IPS-15b (cell line): Measurements from ENCODE around the gene NUP210.
"Not testable (repeated sequence)": the region's sequence is repeated elsewhere in the genome, so short reads cannot be mapped to it uniquely, and the experiment has no call there.

Experiments
- H3K27me3 ChIP-seq: one replicate; pipeline ENCODE4 v1.6.1; 2013; ENCODE audit warnings: low read length; ENCODE audit not compliant: control insufficient read depth, insufficient read depth
- H3K36me3 ChIP-seq: one replicate; pipeline ENCODE4 v1.6.1; 2013; ENCODE audit warnings: low read length; ENCODE audit not compliant: control insufficient read depth, insufficient read depth
- H3K4me1 ChIP-seq: one replicate; pipeline ENCODE4 v1.6.1; 2013; ENCODE audit warnings: mild to moderate bottlenecking, low read length; ENCODE audit not compliant: control insufficient read depth, insufficient read depth
- H3K4me3 ChIP-seq: one replicate; pipeline ENCODE4 v1.5.1; 2013; ENCODE audit warnings: low read depth, low read length
- H3K9ac ChIP-seq: one replicate; pipeline ENCODE4 v1.6.1; 2013; ENCODE audit warnings: low read depth, mild to moderate bottlenecking, low read length
- H3K9me3 ChIP-seq: one replicate; pipeline ENCODE4 v1.6.1; 2013; ENCODE audit warnings: mild to moderate bottlenecking, low read length; ENCODE audit not compliant: control insufficient read depth, insufficient read depth

Gene NUP210

DNA sequence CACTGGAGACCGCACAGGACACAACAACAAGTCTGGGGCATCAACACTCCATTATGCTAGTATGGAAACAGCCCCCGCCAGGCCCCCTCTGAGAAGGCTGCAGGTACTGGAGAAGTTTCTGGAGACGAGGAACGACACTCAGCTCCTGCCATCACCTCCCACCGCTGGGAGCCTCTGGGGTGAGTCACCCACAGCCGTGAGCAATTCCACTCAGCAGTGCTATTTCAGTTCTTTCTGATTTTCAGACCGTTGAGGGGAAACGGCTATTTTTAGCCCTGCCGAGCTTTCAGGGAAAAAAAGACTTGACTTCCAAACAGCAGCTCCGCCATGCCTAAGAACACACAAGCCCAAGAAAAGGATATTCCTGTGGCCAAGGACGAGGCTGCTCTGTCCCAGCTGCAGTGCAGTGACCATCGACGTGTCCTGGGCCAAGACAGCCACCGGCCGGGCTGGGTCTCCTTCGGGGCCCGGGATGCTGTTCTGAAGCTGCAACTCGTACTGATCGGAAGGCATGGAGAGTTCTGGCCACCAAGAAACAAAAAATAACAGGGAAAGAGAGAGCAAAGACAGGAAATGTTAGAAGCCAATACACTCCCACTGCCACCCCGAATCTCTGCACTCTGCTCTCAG lies 40.8 kb downstream of the NUP210 start:
- no peaks in the 10 kb centered on the region for H3K9me3 ChIP-seq
- no peak overlapping the region for H3K4me3 ChIP-seq
- no peak overlapping the region for H3K9ac ChIP-seq
- no peaks in the 10 kb centered on the region for H3K27me3 ChIP-seq
- H3K36me3 ChIP-seq, result peaks cover 29% of the 10 kb centered on the region
- H3K4me1 ChIP-seq, result no peaks in the 10 kb centered on the region

DNA sequence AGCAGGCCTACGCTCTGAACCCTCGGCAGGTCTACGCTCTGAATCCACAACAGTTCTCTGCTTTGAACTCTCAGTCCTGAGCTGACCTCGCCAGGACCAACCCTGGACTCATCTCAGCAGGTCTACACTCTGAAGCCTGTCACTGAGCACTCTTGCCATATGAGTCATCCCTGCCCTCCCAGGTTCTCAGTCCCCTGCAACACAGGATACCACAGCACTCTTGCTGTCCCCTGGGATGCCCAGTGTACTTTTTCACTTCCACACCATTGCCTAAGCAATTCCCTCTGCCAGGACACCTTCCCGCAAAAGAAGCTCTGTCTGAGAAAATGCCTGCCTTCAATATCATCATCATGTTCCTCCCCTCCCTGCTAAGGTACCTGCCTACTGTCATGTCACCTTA lies 42.0 kb downstream of the NUP210 start:
- no peak overlapping the region for H3K4me3 ChIP-seq
- H3K9me3 ChIP-seq, result no peaks in the 10 kb centered on the region
- H3K36me3 ChIP-seq, result peaks cover 39% of the 10 kb centered on the region
- H3K4me1 ChIP-seq, result no peaks in the 10 kb centered on the region
- no peaks in the 10 kb centered on the region for H3K27me3 ChIP-seq
- no peak overlapping the region for H3K9ac ChIP-seq

DNA sequence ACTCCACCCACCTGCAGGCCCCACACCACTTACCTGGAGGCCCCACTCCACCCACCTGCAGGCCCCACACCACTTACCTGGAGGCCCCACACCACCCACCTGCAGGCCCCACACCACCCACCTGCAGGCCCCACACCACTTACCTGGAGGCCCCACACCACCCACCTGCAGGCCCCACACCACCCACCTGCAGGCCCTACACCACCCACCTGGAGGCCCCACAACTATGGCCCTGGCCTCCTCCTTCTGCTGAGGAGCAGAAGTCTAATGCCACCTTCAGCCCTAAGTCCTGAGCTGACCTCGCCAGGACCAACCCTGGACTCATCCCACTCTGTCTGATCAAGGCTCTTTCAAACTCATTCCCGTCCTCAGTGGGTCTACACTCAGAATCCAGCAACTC lies 42.4 kb downstream of the NUP210 start:
- H3K4me3 ChIP-seq, H3K27me3 ChIP-seq, H3K9ac ChIP-seq, H3K4me1 ChIP-seq, H3K9me3 ChIP-seq: not testable (repeated sequence)
- peaks cover 43% of the 10 kb centered on the region for H3K36me3 ChIP-seq

DNA sequence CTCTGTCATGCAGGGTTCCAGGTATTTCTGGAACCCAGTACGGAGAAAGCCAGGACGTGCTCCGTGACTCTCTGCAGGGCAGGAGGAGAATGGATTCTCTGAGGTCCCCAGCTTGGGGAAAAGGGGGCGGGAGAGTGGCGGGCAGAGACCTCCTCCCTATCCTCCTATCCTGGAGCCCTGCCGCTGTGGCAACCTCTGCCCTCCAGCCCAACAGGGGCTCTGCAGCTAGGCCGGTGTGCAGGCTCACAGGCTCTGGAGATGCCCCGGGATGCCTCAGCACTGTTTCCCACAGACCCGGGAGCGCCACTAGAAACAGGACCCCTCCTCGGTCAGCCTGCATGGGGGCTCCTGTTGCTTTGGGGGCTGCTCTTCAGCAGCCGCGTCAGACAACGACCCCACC lies 43.1 kb downstream of the NUP210 start:
- no peak overlapping the region for H3K4me3 ChIP-seq
- H3K27me3 ChIP-seq, result no peaks in the 10 kb centered on the region
- peaks cover 48% of the 10 kb centered on the region for H3K36me3 ChIP-seq
- H3K4me1 ChIP-seq, result no peaks in the 10 kb centered on the region
- H3K9ac ChIP-seq, result no peak overlapping the region
- no peaks in the 10 kb centered on the region for H3K9me3 ChIP-seq

DNA sequence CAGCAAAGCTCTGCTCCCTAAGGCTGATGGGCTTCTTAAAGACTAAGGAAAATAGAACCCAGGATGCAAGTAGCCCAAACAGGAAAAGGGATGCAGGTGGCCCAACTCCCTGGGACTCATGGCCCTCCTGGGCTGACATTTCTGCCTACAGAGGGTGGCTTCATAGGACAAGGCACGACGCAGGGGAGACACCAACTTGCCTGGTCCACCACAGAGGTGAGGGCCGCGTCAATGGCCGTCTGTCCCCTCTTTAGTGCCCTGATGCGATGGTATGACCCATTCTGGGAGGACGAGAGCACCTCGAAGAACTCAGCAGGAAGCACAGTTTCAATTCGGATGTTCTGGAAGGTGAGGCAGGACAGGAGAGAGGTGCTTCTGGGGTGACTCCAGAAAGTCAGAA lies 44.0 kb downstream of the NUP210 start:
- Histone ChIP-seq H3K4me1 (no peaks in the 10 kb centered on the region), H3K27me3 (no peaks in the 10 kb centered on the region), H3K4me3 (no peak overlapping the region), H3K9me3 (no peaks in the 10 kb centered on the region), H3K9ac (no peak overlapping the region), H3K36me3 (peaks cover 57% of the 10 kb centered on the region)

DNA sequence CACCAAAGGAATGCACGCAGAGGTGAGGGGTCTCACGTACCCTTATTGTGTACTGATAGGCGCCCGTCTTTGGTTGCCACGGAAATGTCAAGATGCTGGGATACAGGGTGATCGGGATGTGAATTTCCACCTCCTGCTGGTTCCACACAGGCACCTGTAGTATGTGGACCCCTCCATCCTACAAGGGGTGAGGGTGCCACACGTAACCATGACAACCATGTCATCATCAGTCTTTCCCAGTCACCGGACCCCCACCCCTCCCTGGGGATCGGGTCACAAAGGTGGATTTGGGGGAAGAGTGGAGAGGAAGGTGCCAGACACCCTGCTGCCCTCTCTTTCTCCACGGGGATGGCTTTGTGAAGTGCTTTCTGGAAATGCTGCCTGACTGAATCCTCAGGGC lies 44.7 kb downstream of the NUP210 start:
- peaks cover 57% of the 10 kb centered on the region for H3K36me3 ChIP-seq
- H3K4me3 ChIP-seq, result no peak overlapping the region
- no peaks in the 10 kb centered on the region for H3K4me1 ChIP-seq
- no peaks in the 10 kb centered on the region for H3K27me3 ChIP-seq
- no peak overlapping the region for H3K9ac ChIP-seq
- H3K9me3 ChIP-seq, result no peaks in the 10 kb centered on the region

DNA sequence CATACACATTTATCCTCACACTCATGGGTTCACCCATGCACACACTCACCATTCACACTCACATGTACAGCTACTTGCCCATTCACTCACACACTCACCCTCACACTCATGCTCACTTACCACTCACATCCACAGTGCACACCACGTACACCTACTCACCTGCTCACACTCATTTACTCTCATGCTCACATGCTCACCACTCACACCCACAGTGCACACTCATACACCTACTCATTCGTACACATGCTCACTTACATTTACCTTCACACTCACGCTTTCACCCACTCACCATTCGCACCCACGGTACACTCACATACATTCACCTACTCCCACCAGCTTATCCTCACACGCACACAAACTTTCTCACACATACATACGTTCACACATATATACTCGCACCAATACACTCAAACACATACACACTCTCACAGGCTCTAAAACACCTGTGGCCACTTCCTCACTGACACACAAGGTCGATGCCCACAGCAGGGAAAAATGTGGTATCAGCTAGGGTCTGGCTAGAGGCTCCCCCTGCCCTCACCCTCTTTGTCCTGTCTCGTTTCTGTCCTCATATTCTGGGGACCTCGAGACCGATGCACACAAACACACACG lies 46.0 kb downstream of the NUP210 start:
- Histone ChIP-seq H3K4me1 (no peaks in the 10 kb centered on the region), H3K27me3 (no peaks in the 10 kb centered on the region), H3K4me3 (no peak overlapping the region), H3K9ac (no peak overlapping the region), H3K9me3 (no peaks in the 10 kb centered on the region), H3K36me3 (peaks cover 50% of the 10 kb centered on the region)

DNA sequence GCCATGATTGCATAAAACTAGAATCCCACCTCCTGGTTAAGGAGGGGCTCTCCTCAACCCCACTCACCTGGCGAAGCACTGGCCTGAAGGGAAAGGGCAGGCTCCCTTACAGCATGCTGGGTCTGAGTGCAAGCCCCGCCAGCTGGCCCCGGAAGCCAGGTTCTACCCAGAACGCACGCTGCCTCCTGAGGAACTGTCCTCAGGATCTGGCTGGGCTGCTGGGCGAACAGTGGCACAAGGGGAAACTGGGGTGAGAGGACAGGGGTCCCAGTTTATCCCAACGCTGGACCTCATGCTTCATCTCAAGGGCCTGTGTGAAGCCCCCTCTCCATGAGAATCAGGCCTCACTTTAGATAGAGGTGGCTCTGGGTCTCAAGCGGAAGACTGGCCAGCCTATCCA lies 47.5 kb downstream of the NUP210 start:
- Histone ChIP-seq H3K9ac (no peak overlapping the region), H3K36me3 (peaks cover 41% of the 10 kb centered on the region), H3K9me3 (no peaks in the 10 kb centered on the region), H3K27me3 (no peaks in the 10 kb centered on the region), H3K4me3 (no peak overlapping the region), H3K4me1 (no peaks in the 10 kb centered on the region)

DNA sequence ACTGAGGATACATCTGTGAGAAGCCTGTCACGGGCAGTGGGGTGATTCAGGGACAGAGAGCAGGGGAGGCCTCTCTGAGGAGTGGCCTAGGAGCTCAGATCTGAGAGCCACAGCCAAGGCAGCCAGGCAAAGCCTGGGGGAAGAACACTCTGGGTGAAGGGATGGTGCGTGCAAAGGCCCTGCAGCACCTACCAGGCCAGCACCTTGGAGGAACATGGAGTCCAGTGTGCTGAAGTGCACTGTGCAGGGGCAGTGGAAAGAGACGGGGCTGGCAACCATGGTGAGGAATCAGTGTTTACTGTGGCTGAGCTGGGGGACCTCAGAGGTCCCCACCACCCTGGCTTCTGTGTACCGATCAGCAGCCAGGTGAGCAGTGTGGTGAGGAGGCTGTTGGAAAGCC lies 48.0 kb downstream of the NUP210 start:
- peaks cover 41% of the 10 kb centered on the region for H3K36me3 ChIP-seq
- H3K9ac ChIP-seq, result no peak overlapping the region
- no peaks in the 10 kb centered on the region for H3K27me3 ChIP-seq
- no peak overlapping the region for H3K4me3 ChIP-seq
- no peaks in the 10 kb centered on the region for H3K9me3 ChIP-seq
- no peaks in the 10 kb centered on the region for H3K4me1 ChIP-seq

DNA sequence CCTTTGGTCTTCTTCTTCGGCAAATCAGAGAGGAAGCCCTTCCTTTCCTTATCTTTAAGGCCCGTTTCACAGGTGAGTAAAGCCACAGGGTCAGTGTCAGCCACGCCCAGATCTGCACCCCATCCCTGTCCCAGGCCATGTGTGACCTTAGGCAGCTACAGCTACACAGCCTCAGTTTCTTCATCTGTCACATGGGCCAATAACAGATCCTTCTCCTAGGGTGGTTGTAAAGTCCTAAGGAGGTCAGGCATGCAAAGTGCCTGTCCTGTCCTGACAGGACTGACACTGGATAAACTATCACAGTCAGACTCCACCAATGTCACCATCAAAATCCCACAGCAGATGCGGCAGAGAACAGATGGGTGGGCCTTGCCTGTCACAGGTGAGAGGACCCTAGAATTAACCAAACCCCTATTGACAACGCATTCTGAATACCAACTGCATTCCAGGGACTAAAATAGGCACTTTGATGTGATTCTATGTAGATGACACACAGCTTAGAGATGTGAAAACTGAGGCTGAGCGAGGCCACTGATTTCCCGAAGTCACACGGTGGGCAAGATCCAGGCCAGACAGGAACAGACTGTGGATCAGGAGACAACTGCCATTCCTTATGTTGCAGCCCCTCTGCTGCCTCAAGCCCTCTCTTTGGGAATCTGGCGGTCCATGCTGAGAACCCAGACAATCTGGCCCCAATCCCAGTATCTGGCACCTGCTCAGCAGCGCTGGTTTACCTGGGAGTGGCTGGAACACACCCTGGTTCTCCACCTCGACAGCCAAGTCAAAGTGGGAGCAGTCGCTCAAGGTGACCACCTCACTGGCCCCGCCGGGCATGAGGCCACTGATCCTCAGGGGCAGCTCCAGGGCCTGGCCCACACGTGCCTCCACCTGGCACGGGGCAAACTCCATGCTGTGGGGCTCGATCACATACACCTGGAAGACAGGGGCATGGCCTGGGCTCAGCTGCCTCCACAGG lies 48.7 kb downstream of the NUP210 start:
- H3K36me3 ChIP-seq, result peaks cover 40% of the 10 kb centered on the region
- H3K27me3 ChIP-seq, result no peaks in the 10 kb centered on the region
- H3K9me3 ChIP-seq, result no peaks in the 10 kb centered on the region
- no peaks in the 10 kb centered on the region for H3K4me1 ChIP-seq
- no peak overlapping the region for H3K9ac ChIP-seq
- no peak overlapping the region for H3K4me3 ChIP-seq

DNA sequence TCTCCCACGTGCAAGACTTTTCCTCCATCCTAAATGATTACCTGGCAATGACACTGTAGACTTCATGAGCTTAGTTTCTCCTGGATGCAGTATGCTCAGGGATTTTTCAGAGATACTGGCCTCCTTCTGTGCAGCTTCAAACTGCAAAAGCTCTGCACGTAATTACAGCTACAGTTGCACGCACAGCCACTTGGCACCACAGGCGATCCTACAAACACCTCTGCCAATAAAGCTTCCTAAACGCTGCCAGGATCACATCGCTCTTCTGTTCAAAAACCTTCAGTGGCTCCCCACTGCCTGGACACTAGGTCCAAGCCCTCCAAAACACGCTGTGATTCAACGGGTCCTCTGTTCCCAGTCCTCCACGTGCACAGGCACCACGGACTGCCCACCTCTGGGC lies 49.5 kb downstream of the NUP210 start:
- Histone ChIP-seq H3K9me3 (no peaks in the 10 kb centered on the region), H3K9ac (no peak overlapping the region), H3K4me1 (peaks cover 2% of the 10 kb centered on the region), H3K36me3 (peaks cover 36% of the 10 kb centered on the region), H3K27me3 (no peaks in the 10 kb centered on the region), H3K4me3 (no peak overlapping the region)

DNA sequence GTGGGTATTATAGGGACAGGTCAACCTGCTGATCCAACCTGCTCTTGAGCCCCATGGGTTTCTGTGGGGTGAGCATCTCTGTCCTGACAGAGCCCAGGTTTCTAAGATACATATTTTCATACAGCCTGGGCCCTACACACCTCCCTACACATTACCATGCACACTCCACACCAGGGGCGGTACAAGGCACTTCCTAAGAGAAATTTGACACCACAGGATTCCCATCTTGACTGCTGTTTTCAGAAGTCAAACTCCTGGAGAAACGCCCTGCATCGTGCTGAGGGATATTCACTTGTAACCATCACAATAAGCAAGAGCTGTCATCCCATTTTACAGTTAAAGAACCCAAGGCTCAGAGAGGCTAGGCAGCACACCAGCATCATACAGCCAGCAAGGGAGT lies 50.1 kb downstream of the NUP210 start:
- Histone ChIP-seq H3K4me1 (peaks cover 8% of the 10 kb centered on the region), H3K27me3 (no peaks in the 10 kb centered on the region), H3K9ac (no peak overlapping the region), H3K9me3 (no peaks in the 10 kb centered on the region), H3K36me3 (peaks cover 36% of the 10 kb centered on the region), H3K4me3 (no peak overlapping the region)
